Stomach (tissue), 19 donors: Measurements from ENCODE around the gene COPS7B. TPM values are rescaled to one million over a fixed set of nuclear protein-coding genes. Genes with fewer than 3 reads are reported as not detected.

Source experiments
- DNase-seq, 2 donors: peaks; one replicate each; pipeline versions ENCODE4 v3.0.0 to v3.0.0-alpha.2; 2013 to 2019
- H3K27ac ChIP-seq, 5 donors: fragments of 200-600 bp in 4 of 5; sonication (generic) in 4 of 5; one replicate each; pipeline ENCODE4 v1.5.1; 2013 to 2019; ENCODE audit warnings: mild to moderate bottlenecking in 1 of 5, moderate library complexity in 1 of 5
- H3K27me3 ChIP-seq, 3 donors: fragments of 200-600 bp; sonication (generic); one replicate each; pipeline ENCODE4 v1.5.1; 2017 to 2019; ENCODE audit warnings: mixed run types in 1 of 3
- H3K36me3 ChIP-seq, 4 donors: fragments of 200-600 bp; sonication (generic); 1 replicate in 3 of 4; 2 replicates in 1 of 4; pipeline ENCODE4 v1.5.1; 2016 to 2019
- H3K4me1 ChIP-seq, 4 donors: fragments of 200-600 bp; sonication (generic); one replicate each; pipeline ENCODE4 v1.5.1; 2016 to 2019
- H3K4me3 ChIP-seq, 4 donors: fragments of 200-600 bp; sonication (generic) in 3 of 4; one replicate each; pipeline ENCODE4 v1.5.1; 2016 to 2019; ENCODE audit warnings: mild to moderate bottlenecking in 1 of 4
- H3K9me3 ChIP-seq, 4 donors: fragments of 200-600 bp; sonication (generic); one replicate each; pipeline ENCODE4 v1.5.1; 2016 to 2019
- EP300 ChIP-seq: sonication (generic); formaldehyde crosslinking; IDR thresholded peaks from one replicate; pipeline ENCODE4 v1.6.1; 2017; ENCODE audit warnings: antibody characterized with exemption
- POLR2A ChIP-seq, 4 donors: fragments of 450-650 bp; IDR thresholded peaks; one replicate each; pipeline ENCODE4 v1.6.1; 2016; ENCODE audit warnings: antibody characterized with exemption in 4 of 4, control low read depth in 2 of 4, mild to moderate bottlenecking in 1 of 4, moderate library complexity in 1 of 4
- POLR2AphosphoS5 ChIP-seq, 3 donors: sonication (generic); formaldehyde crosslinking; IDR thresholded peaks; one replicate each; pipeline ENCODE4 v1.6.1; 2016; ENCODE audit warnings: antibody characterized with exemption in 3 of 3
- WGBS, 5 donors: extraction: QIAGEN DNeasy Blood & Tissue Kit in 3 of 5; methylation state at CpG; one replicate each; pipeline versions ENCODE4 v1.1.5 to v1.1.7; 2013 to 2018; 5-methylcytosine and 5-hydroxymethylcytosine counted together
- intact Hi-C: fragments of 100-400 bp; cut with DNase I; formaldehyde crosslinking; loops from one replicate; pipeline ENCODE4 v1.15.1; 2023; ENCODE audit warnings: low total_unique reads
- long read RNA-seq, 10 donors: transcript quantifications; one replicate each; lab custom pipeline, GENCODE V29; 2026
- polyA plus RNA-seq, 3 donors: library from polyadenylated mRNA; stranded (reverse); fragments of 200-250 nt; gene quantifications; one replicate each; pipeline ENCODE4 v1.2.3, GENCODE V29; 2013
- total RNA-seq, 5 donors: library from RNA; depleted of rRNA; stranded (reverse); fragments of >200 nt; gene quantifications; one replicate each; pipeline versions ENCODE4 v1.1.0 to v1.2.3, GENCODE V29; 2014 to 2016
- TF ChIP-seq, protein P1 (sequence below), 7 experiments: fragments of 450-650 bp in 4 of 7; fragments of 200-600 bp in 3 of 7; sonication (generic) in 3 of 7; IDR thresholded peaks; one replicate each; pipeline ENCODE4 v1.5.1; 2016 to 2019; ENCODE audit warnings: antibody characterized with exemption in 7 of 7, control low read depth in 2 of 7, mild to moderate bottlenecking in 1 of 7
- donor health status: healthy with polysubstance abuse.
- donor health status: Bipolar disorder and iron deficiency.
- donor health status: healthy.

Gene COPS7B
- total RNA-seq (10 to 100 TPM in 4 of 5 donors, 1 to 10 TPM in 1; 2.3 to 89.3 (median 28.1) TPM), polyA plus RNA-seq (10 to 100 TPM; 13.1 to 20.0 (median 14.8) TPM)
- long read RNA-seq, donor 1, partial matches to known transcripts = 0 of 2 reads
- long read RNA-seq, donor 1, other reads (novel, unspliced or antisense) = 0 of 2 reads
- long read RNA-seq, donor 2, transcript COPS7B-201 (7 exons, 2,544 nt) = major isoform, 6 of 6 reads
- long read RNA-seq, donor 2, partial matches to known transcripts = 0 of 6 reads
- long read RNA-seq, donor 2, other reads (novel, unspliced or antisense) = 0 of 6 reads
- long read RNA-seq, donor 3, partial matches to known transcripts = 0 of 6 reads
- long read RNA-seq, donor 3, other reads (novel, unspliced or antisense) = 0 of 6 reads
- long read RNA-seq, donor 4, partial matches to known transcripts = 0 of 1 reads
- long read RNA-seq, donor 4, other reads (novel, unspliced or antisense) = 0 of 1 reads
- long read RNA-seq, donor 5, transcript COPS7B-201 (7 exons, 2,544 nt) = major isoform, 6 of 10 reads
- long read RNA-seq, donor 5, partial matches to known transcripts = 0 of 10 reads
- long read RNA-seq, donor 5, other reads (novel, unspliced or antisense) = 0 of 10 reads
- long read RNA-seq, donor 6 = 0 reads
- long read RNA-seq, donor 7, transcript COPS7B-201 (7 exons, 2,544 nt) = major isoform, 11 of 31 reads
- long read RNA-seq, donor 7, partial matches to known transcripts = 15 of 31 reads
- long read RNA-seq, donor 7, other reads (novel, unspliced or antisense) = 0 of 31 reads
- long read RNA-seq, donor 8, transcript COPS7B-201 (7 exons, 2,544 nt) = major isoform, 6 of 9 reads
- long read RNA-seq, donor 8, partial matches to known transcripts = 0 of 9 reads
- long read RNA-seq, donor 8, other reads (novel, unspliced or antisense) = 0 of 9 reads
- long read RNA-seq, donor 9, transcript COPS7B-201 (7 exons, 2,544 nt) = major isoform, 5 of 8 reads
- long read RNA-seq, donor 9, partial matches to known transcripts = 0 of 8 reads
- long read RNA-seq, donor 9, other reads (novel, unspliced or antisense) = 0 of 8 reads
- long read RNA-seq, donor 10, partial matches to known transcripts = 0 of 4 reads
- long read RNA-seq, donor 10, other reads (novel, unspliced or antisense) = 0 of 4 reads

GRCh38 chr2:231786177-231786916 is at the start of gene COPS7B:
Gene COPS7B (plus strand): TSS chr2:231786445. CDS start chr2:231788571, 2,126 bp downstream.
- Histone ChIP-seq H3K4me1 (peaks cover 40 to 81% (median 67%) of the 10 kb centered on the region in 4 donors), H3K36me3 (peaks cover 8 to 27% (median 22%) of the 10 kb centered on the region in 4 donors), H3K27me3 (no peaks in the 10 kb centered on the region), H3K27ac (peak within 1 kb of the TSS; percentile 58 to 81 (median 76)), H3K4me3 (peak within 1 kb of the TSS; percentile 94 to 100 (median 98)), H3K9me3 (no peaks in the 10 kb centered on the region)
- intact Hi-C loops = no loop called here
- TF ChIP-seq EP300 (no peak), POLR2AphosphoS5 (IDR thresholded peaks at IDR 0.05) (peak; percentile 45 to 81 (median 48)), POLR2A (IDR thresholded peaks at IDR 0.05) (no peak)
- TF ChIP-seq, protein P1, sequence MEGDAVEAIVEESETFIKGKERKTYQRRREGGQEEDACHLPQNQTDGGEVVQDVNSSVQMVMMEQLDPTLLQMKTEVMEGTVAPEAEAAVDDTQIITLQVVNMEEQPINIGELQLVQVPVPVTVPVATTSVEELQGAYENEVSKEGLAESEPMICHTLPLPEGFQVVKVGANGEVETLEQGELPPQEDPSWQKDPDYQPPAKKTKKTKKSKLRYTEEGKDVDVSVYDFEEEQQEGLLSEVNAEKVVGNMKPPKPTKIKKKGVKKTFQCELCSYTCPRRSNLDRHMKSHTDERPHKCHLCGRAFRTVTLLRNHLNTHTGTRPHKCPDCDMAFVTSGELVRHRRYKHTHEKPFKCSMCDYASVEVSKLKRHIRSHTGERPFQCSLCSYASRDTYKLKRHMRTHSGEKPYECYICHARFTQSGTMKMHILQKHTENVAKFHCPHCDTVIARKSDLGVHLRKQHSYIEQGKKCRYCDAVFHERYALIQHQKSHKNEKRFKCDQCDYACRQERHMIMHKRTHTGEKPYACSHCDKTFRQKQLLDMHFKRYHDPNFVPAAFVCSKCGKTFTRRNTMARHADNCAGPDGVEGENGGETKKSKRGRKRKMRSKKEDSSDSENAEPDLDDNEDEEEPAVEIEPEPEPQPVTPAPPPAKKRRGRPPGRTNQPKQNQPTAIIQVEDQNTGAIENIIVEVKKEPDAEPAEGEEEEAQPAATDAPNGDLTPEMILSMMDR (IDR thresholded peaks at IDR 0.05) = peak in 1 of 7 experiments; percentile 25
- DNase-seq = peak; percentile 83 to 95
- 0 to 1% (median 1%) methylated on average over 43 to 69 of the region's 69 CpGs for WGBS, 5 donors

DNA sequence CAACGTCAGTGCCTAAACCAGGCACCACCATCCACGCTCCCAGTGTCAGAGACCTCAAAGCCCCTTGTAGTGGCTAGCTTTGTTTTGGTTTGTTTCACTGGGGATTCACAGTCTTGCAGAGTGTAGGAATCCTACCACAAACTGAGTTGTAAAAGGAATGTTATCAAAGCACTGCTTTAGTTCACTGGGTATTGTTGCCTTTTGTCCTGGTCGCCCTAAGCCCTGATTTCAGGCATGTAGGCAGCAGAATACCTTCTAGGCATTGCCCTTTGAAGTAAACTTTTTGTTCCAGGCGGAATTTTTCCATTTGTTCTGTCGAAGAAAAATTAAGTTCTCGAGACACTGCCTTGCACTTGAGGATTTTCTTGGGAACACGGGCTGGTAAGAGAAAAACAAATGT is 48.5 kb upstream of the COPS7B start:
- TF ChIP-seq POLR2AphosphoS5 (IDR thresholded peaks at IDR 0.05) (no peak), POLR2A (IDR thresholded peaks at IDR 0.05) (no peak), EP300 (no peak)
- TF ChIP-seq, protein P1 (IDR thresholded peaks at IDR 0.05) = no peak
- Histone ChIP-seq H3K4me3 (no peak overlapping the region), H3K4me1 (no peaks in the 10 kb centered on the region), H3K36me3 (peaks cover 3 to 48% (median 41%) of the 10 kb centered on the region in 4 donors), H3K9me3 (no peaks in the 10 kb centered on the region), H3K27me3 (no peaks in the 10 kb centered on the region), H3K27ac (no peak overlapping the region)
- WGBS, 5 donors = 92 to 94% (median 94%) methylated on average over 7 of the region's 7 CpGs
- intact Hi-C loops = no loop called here
- no peak for DNase-seq

DNA sequence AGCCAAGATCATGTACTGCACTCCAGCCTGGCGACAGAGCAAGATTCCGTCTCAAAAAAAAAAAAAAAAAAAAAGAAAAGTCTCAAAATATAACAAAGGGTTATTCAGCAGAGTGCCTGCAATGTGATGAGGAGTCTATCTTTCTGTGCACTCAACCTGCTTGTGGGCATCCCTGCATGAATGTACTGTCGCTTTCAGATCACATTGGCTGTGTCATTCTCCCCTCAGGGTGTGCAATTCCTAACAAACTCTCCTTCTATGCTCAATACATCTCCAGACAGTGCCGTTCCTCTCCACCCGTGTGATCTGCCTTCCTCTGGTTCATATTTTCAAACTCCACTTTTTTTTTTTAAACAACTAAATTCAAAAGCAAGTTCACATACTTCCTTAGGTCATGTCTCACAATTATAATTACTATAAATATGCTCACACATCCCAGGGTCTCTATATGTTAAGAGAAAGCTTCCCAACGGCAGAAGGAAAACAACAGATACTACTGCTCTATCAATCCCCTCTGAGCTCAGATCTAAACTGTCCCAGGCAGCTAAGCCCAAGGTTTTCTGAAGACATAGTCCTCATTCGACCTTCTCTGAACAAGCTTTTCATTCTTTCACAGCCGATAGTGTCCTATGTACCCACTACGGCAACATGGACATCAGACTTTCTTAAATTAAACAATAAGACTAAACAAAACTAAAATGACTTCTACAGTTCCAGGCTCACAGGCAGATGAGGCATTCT is 42.7 kb upstream of the COPS7B start:
- no peaks in the 10 kb centered on the region for H3K27me3 ChIP-seq

More for the DNA sequence above, 42.7 kb upstream of the COPS7B start:
- Histone ChIP-seq H3K36me3 (peaks cover 0 to 7% (median 0%) of the 10 kb centered on the region in 4 donors), H3K4me1 (no peaks in the 10 kb centered on the region), H3K4me3 (no peak overlapping the region), H3K27ac (no peak overlapping the region), H3K9me3 (no peaks in the 10 kb centered on the region)
- no peak for TF ChIP-seq POLR2AphosphoS5 (IDR thresholded peaks at IDR 0.05)
- TF ChIP-seq, protein P1 (IDR thresholded peaks at IDR 0.05) = no peak
- no peak for TF ChIP-seq POLR2A (IDR thresholded peaks at IDR 0.05)
- no peak for TF ChIP-seq EP300
- 60 to 68% (median 66%) methylated on average over 9 of the region's 9 CpGs for WGBS, 5 donors
- intact Hi-C loops = no loop called here
- no peak for DNase-seq
